GM21528 (cell line): Measurements from ENCODE around the gene ZNF830.
"Not testable (repeated sequence)": the region's sequence is repeated elsewhere in the genome, so short reads cannot be mapped to it uniquely, and the experiment has no call there.

Source experiments
- ATAC-seq: cut with Tn5 transposase; IDR thresholded peaks from one replicate; pipeline ENCODE4 v1.9.1; 2021; ENCODE audit warnings: mild to moderate bottlenecking, moderate library complexity; ENCODE audit not compliant: unreplicated experiment, low FRiP score

ZNF830 gene

DNA sequence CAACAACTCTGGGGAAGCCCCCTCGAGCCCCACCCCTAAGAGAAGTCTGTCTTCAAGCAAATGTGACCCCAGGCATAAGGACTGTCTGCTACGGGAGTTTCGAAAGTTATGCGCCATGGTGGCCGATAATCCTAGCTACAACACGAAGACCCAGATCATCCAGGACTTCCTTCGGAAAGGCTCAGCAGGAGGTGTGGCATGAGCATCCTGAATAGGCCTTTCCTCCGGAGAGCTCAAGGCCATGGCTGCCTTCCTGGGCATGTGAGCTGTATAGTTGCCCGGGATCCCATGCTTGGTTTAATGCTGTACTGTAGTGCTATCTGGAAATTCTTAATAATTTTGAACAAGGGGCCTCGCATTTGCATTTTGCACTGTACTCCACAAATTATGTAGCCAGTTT lies 28.1 kb downstream of the ZNF830 start:
- no peak for ATAC-seq

DNA sequence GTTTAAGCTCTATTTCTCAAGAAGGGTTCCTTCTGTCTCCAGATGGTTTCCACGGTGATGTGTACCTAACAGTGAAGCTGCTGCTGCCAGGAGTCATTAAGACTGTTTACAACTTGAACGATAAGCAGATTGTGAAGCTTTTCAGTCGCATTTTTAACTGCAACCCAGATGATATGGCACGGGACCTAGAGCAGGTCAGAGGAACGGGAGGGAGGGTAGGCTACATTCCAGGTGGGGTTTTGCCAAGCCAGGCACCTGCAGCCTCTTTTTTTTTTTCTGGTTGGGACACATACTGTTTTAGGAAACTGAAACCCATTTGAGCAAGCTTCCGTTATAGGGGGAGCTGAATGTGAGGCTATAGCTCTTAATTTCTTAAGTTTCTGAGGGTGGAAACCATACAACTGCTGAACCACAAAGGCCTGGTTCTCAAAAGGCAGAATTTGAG lies 29.6 kb downstream of the ZNF830 start:
- ATAC-seq = no peak

DNA sequence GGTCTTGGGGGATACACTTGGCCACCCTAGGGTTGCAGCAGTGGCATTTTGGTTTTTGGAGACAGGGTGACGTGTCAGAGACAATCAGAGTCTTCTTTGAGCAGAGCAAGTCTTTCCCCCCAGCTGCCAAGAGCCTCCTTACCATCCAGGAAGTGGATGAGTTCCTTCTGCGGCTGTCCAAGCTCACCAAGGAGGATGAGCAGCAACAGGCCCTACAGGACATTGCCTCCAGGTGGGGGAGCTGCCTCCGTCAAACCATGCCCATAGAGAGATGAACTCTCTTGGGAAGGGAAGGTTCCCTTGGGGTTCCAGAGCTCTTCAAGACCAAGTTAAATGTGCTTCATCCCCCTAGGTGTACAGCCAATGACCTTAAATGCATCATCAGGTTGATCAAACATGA lies 30.3 kb downstream of the ZNF830 start:
- ATAC-seq = no peak

DNA sequence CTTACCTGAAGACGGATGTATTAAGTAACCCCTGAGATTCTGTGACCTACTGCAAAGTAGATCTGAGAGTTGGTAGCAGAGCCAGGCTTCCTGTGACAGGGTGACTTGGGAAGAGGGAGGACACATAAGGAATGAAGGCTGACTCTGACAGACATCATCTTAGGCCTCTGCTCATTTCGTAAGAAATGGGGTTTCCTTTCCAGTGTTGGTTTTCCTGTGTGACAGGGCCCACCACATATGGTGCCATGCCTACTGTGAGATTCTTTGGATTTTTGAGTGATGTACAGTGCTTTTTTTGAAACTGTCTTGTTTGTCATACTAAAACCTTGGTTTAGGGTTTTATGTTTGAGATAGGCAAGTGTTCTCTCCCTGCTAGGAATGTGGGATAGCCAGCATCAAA lies 31.7 kb downstream of the ZNF830 start:
- no peak for ATAC-seq

DNA sequence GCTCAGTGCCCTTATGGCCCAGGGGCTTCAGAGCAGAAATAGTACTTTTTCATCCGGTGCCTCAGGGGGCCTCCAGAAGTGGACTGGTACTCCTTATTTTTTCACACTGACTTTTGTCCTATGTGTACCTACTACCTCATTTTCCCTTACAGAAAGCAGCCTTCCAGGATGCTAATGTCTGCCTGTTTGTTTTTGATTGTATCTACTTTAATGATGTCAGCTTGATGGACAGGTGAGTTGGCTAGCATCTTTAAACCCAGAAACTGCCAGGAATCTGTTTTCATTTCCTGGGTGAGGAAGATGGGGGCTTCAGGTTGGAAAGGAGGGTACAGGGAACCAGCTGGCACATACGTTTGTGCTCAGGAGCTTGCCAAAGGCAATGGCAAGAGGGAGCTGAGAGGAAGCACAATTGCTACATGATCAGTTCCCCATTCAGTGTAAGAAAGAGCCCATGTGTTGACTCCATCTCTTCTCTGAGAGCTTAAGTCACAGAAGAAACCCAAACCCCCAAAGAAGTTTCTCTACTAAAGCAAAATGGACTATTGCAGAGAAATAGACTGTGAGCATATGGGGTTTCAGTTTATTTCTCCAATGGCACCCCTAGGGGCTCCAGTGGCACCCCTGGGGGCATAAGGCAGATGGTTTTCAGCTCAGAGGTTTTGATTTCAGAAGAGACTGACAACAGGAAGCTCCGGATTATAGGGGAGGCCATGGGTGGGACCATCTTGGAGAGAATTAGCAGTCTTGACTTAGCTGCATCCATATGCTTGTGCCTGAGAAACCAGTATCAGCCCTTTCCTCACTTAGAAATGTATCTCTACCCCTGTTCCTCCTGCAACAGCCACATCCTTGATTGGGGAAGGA lies 35.3 kb downstream of the ZNF830 start:
- no peak for ATAC-seq

DNA sequence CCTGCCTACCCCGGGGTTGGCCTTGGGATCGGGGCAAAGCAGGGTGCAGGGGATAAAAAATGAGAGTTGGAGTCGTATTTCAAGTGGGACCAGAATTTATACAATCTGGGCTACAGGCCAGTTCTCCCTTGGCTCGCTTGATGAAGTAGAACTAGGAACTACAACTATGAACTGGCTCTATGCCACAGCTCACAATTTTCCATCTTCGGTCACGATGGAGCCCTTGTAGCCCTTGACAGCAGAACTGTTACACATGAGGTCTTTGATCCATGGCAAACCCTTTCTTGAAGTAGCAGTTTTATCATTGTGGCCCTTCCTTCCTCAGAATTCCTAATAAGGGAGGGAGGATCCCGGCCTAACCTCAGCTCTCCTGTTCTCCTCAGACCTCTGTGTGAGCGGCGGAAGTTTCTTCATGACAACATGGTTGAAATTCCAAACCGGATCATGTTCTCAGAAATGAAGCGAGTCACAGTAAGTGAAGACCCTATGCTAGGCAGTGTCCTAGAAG lies 36.1 kb downstream of the ZNF830 start:
- no peak for ATAC-seq

DNA sequence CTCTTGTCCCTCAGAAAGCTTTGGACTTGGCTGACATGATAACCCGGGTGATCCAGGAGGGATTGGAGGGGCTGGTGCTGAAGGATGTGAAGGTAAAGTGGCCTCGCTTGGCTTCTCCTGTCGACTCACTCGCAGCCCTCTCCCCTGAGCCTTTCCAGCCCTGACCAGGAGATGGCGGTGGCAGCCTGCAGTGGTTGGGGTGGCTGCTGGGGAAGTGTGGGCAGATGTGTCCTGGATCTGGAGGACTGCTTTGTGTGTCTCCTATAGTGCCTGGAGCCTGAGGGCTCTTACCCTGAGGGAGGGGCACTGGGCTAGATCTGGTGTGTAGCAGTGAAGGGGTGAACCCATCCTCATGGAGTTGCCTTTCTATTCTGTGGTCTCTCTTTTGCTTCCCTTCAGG lies 36.9 kb downstream of the ZNF830 start:
- ATAC-seq = no peak

DNA sequence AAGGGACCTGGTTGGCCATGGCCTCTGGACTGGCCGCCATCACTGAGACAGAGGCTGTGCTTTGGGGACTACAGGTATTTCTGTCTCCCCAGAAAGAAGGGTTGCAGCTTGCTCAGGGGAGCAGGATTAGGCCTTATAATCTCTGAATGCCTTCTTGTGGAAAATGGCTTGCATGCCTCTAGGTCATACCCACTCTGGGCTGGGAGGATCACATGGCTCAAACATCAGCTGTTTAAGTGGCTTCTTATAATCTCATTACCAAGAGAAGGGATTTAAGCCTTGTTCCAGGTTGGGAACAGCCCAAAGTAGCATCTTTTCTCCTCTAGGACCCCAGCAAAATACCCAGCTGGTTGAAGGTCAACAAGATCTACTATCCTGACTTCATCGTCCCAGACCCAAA lies 38.1 kb downstream of the ZNF830 start:
- no peak for ATAC-seq

DNA sequence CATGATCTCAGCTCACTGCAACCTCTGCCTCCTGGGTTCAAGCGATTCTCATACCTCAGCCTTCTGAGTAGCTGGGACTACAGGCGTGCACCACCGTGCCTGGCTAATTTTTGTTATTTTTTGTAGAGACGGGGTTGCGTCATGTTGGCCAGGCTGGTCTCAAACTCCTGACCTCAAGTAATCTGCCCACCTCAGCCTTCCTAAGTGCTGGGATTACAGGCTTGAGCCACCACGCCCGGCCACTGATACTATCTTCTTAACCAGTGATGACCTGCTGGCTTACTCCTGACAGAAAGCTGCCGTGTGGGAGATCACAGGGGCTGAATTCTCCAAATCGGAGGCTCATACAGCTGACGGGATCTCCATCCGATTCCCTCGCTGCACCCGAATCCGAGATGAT lies 39.6 kb downstream of the ZNF830 start:
- not testable (repeated sequence) for ATAC-seq

DNA sequence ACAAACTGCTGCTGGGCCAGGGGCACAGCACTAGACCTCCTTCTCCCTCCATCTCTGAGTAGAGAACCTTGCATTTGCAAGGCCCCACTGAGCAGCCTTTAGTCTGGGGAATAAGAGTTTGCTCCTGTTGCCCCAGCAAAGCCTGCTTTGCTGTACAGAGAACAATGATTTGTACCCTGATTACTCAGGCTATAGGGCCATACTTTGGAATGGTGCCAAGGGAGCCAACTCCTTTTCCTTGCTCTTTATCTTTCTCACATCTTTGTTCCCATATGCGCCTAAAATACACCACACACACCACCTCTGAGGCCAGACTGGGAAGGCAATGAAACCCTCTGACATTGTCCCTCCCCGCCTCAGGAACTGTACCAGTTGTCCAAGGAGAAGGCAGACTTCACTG lies 40.2 kb downstream of the ZNF830 start:
- no peak for ATAC-seq

DNA sequence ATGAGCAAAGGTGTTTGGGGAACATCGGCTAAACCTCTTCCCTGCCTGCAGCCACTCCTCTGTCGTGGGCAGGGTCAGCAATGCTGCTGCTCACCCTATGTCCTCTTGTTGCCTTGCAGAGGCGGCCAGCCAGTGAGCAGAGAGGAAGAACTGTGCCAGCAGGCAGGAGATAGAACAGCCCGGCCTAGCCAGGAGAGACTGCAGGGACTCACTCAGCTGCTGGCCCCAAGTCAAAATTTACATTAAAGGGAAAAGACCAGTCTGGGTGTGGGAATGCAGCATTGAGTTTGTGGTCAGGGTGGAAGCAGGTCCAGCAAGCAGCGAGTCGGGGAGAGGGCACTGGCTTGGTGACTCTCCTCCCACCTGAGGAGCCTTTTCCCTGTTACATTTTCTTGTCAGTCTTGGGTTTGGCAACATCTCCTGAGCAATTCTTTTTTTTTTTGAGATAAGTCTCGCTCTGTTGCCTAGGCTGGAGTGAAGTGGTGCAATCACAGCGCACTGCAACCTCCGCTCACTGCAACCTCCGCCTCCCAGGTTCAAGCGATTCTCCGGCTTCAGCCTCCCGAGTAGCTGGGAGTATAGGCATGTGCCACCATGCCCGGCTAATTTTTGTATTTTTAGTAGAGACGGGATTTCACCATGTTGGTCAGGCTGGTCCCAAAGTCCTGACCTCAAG lies 41.7 kb downstream of the ZNF830 start:
- no peak for ATAC-seq

DNA sequence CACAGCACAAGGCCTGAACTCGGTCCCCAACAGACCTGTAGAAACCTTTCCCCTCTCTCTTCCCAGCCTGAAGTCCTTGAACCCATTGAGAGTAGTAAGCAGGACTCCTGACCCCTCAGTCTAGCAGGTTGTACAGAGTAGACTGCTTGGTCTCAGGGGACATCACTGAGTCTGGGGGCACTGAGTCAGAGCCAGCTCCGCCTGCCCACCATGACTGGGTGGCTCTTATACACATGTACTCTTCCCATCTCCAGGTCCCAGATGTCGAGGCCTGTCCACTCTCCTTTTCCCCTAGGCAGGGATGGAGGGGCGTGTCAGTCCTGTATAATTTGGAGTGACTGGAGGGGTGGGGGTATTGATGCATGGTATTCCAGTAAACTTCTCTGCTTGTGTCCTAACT lies 42.4 kb downstream of the ZNF830 start:
- ATAC-seq = no peak

DNA sequence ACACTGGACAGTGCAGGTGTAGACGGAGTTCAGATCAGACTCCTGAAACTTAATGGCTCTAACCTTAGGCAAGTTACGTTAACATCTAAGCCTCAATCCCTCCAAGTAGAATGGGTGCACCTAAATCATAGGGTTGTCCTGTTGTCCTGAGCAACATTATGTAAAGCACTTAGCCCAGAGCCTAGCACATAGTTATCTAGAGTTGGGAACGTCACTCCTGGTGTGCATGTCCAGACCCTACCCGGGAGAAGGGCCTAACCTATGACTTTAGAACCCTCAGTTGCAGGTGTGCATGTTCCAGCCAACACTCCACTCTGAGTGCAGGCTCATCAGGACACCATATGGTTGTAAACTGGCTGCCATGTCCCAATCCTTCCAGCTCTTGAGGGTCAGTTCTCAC lies 45.0 kb downstream of the ZNF830 start:
- ATAC-seq = no peak

DNA sequence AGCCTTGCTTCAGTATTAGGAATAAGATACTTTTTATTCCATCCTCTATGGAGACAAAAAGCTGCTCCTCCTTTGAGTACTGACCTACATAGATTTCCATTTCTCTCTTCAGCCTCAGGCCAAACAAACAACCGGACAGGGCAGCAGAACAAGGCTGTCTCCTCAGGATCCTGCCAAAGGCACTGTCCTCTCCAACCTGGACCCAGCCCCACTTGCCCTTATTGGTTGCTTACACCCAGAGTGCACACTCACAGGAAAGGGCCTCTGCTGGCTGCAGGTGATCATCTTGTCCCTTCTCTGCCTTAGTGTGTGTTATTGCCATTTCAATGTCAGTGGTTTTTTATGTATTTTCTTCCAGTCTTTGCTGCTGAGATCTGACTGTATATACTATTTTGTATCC lies 45.6 kb downstream of the ZNF830 start:
- no peak for ATAC-seq

DNA sequence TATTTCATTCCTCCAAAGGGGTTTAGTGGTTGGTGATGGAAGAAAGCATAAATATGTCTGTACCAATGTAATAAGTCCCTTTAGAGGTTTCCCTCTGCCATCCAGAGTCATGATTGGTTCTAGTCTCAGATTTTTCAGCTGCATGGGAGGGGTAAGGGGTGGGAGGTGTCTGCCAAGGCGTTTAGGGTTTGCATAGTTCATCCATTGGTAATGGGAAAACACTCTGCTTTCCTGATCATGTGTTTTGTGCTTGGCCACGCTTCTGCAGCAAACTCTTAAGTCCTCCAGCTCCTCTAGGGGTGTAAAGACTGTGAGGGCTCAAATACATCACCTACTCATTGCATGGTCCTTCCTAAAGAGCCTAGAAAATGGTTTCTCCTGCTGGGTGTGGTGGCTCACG lies 48.8 kb downstream of the ZNF830 start:
- ATAC-seq = no peak

DNA sequence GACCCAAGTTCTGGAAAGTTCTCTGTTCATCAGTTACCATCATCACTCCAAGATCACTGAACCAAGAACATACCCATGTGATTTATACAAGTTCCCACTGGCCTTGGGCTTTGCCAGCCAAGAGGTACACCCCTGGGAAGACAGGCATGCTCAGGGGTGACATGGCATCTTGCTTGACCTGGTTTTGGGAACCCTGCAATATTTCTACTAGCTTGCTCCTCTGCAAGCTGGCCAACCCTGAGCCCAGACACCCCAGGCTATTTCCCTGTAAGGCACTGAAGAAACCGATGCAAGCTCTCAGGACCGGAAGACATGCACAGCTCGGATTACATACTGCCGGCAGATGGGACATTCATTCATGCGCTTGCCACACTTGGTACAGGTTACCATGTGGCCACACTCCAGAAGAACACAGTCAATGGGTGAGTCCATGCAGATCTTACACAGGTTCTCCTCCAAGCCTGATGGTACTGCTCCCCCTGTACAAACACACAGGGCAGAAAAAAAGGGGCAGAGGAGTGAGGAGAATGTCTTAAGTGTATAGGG lies 50.4 kb downstream of the ZNF830 start:
- no peak for ATAC-seq
